LHCN-M2 (cell line): ENCODE results near the gene TPD52L2. TPM values are rescaled to one million over a fixed set of nuclear protein-coding genes. Genes with fewer than 3 reads are reported as not detected.

Experiments
- DNase-seq: peaks from one replicate; pipeline ENCODE4 v3.0.0-alpha.2; 2012; ENCODE audit warnings: low read depth
- total RNA-seq: library from RNA; depleted of rRNA; stranded (reverse); fragments of >200 nt; gene quantifications from 2 replicates; pipeline ENCODE4 v1.2.3, GENCODE V29; 2014; rRNA removed

Gene TPD52L2
- total RNA-seq, 1 experiment from 2014 or later: 118 TPM

DNA sequence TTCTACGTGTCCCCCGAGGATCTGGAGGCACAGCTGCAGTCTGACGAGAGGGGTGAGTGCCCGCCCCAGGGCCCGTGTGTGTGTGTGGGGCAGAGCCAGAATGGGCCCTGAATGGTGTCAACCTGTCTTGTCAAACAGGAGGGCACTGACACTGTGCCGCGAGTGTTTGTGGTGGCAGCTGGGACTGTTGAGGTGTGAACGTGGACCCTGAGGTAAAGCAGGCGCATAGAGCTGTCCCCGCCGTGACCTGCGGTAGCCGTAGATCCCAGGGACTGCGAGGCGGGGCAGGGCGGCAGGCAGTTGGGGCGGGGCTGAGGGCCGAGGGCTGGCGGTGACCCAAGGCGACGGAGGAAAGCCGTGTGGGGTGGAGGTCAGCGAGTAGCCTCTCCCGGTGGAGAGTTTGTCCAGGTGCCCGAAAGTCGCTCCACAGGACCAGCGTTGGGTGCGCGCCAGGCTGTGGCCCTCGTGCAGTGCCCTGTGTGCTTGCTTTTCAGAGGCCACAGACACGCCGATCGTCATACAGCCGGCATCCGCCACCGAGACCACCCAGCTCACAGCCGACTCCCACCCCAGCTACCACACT, 66.0 kb downstream of the TPD52L2 start:
- DNase-seq: no peak

DNA sequence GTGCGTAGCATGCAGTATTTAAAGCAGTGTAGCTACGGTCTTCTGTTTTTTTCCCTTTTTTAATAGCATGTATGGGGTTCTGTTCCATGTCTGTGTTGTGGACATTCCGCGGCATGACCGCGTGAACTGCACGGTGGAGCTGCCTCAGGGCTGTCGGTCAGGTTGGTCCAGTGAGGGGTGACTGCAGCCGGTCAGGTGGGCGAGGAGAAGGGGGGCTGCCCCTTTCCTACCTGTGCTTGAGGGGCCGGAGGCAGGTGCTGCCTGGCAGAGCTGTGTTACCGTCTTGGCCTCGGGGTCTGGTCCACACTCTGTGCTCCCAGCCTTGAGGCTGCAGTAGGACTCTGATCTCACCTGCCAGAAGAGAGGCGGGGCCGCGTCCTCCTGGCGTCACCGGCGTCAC, 66.7 kb downstream of the TPD52L2 start:
- no peak for DNase-seq

DNA sequence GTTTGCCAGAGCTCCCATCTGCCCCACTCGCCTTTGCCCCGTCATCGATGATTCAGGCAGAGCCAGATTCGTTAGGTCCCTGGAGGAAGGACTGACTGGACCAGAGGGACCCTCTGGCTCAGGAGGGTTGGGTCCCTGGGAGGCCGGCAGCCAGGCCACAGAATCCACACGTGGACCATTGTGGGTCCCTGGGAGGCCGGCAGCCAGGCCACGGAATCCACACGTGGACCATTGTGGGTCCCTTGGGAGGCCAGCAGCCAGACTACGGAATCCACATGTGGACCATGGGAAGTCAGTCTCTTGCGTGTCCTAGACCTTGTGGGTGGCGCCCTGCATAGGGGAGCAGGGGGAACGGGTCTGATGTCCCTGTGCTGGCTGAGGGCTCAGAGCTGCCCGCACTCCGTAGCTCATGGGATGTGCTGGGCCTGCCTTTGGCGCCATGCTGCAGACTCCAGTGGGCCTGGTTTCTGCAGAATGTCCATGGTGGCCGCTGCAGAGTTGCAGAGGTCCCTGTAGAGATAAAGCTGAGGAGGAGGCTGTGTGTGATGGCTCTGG, 67.6 kb downstream of the TPD52L2 start:
- DNase-seq: no peak

DNA sequence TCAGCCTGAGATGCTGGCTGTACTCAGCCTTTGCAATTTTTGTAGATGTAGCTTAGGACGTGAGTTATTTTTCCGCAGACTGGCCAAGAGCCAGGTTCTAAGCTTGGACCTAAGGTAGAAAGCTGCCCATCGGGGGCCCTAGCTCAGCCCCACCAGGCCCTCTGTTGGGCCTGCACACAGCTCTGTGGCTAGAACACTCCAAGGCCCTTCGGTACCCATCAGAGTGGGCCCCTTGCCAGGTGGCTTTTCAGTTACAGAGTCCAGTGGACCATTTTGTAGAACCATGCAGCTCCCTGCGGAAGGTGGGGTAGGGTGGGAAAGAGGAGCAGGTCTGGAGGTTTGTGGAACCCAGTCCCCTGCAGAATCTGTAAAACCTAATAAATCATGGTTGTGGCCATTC, 68.6 kb downstream of the TPD52L2 start:
- no peak for DNase-seq

DNA sequence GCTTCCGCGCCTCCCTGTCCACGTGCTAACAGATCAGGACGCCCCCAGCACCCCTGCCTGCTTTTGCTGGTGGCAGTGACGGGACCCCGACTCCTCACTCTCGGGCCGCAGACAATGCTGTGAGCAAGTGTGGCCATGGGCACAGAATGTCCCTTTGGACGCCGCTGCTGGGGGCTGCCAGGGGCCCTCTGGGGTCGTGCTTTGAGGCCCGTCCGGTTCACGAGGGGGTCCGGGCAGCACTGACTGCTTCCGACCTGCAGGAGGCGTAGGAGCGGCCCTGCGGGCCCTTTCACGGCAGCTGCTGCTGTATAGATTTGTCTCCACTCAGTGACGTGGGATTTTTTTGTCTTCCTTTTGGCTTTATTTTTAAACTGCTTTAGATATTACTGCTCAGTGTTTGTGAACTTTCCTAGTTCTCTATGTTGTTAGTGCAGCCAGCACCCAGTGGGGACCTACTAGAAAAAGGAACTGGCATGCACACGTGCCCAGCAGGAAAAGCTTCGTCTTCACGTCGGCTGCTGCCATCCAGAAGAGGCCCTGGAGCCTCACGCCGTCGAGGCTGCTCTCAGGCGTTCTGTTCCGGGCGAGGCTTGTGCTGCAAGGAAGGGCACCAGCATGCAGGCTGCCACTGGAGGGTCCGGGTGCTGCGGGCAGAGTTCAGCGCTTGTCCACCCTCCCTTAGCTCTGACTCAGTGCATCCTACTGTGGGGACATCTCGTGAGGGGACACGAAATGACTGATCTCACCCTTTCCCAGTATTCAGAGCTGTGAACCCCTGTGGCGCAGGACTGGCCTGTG, 69.4 kb downstream of the TPD52L2 start:
- DNase-seq: no peak

DNA sequence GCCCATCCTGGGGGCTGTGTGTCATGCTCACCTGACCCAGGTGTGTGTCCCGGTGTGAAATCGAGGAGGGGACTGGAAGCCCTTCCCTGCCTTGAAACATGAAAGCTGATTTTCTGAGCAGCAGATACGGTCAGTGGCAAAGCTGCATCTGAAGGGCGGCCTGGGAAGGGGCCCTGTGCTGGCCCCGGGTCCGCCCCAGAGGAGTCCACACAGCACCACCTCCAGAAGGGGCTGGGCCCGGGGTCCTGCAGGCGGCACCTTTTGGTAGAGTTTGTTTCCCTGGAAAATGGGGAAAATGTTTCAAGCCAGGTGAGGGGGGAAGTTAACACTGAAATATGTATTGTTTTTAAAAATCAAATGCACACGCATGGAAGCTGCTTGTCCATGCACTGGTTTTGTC, 70.4 kb downstream of the TPD52L2 start:
- no peak for DNase-seq

DNA sequence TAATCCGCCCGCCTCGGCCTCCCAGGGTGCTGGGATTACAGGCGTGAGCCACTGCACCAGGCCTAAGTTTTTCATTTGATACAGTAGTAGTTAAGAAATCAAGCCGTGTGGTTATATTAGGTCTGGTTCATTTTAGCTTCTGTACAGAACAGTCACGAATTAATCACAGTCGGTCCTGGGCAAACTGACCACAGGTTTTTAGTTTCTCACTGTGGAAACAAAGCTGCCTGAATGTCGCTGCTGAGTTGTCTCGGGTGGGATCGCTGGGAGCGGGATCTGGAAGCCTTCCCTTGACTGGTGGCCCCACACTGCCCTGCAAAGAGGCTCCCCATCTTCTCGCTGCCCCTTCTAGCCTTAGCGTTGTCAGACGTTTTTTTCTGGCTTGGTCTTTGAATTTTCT, 72.5 kb downstream of the TPD52L2 start:
- no peak for DNase-seq

DNA sequence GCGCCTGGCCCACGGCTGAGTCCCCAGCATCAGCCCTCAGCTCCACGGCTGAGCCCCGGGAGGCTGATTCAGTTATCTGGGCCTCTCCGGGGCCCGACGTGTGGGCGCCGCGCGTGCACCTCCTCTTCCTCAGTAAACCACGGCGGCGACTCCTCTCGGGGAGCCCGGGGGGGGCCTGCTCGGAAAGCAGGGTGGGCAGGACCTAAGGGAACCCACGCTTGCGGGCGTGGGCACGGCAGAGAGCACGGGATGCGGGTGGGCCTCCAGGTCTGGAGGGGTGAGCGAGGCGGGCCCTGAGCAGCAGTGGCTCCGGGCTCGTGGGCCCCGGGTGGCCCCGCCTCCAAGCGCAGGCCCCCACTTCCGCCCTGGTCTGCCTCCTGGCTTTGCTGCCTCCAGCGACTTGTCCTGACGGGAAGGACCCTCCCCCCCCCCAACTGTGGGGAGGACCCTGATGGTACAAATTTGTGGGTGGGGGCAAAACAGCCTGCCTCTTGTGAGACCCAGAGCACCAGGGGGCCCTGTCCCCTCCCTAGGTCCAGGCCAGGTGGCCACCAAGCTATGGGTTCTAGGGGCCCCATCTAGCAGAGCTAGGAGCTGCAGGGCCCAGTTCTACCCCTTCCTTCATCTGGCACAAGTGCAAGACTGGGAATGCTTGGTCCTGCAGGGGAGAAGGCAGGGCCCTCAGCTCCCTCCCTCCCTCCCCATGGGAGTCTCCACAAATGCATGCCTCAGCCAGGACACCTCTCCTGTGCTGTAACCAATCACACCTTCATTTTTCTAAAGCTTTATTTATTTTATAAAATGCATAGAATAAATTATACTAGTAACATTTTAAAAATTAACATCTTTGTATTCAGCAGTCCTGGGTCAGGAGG, 74.2 kb downstream of the TPD52L2 start:
- no peak for DNase-seq

DNA sequence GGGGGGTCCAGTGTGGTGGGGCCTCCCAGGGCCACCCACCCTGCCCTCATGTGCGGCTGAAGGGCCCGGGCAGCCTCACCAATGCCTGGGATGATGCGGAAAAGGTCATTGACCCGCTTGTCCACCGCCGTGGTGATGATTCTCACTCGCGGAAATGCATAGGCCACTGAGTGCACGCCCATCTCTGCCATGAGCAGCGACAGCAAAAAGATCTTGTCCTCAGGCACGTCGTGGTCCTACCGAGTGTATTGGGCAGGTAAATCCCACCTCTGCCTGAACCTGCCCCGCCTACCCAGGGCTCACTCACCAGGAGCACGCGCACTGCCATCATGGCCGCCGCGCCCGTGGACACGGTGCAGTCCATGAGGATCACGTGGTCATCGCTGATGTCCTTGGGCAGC, 75.0 kb downstream of the TPD52L2 start:
- no peak for DNase-seq

DNA sequence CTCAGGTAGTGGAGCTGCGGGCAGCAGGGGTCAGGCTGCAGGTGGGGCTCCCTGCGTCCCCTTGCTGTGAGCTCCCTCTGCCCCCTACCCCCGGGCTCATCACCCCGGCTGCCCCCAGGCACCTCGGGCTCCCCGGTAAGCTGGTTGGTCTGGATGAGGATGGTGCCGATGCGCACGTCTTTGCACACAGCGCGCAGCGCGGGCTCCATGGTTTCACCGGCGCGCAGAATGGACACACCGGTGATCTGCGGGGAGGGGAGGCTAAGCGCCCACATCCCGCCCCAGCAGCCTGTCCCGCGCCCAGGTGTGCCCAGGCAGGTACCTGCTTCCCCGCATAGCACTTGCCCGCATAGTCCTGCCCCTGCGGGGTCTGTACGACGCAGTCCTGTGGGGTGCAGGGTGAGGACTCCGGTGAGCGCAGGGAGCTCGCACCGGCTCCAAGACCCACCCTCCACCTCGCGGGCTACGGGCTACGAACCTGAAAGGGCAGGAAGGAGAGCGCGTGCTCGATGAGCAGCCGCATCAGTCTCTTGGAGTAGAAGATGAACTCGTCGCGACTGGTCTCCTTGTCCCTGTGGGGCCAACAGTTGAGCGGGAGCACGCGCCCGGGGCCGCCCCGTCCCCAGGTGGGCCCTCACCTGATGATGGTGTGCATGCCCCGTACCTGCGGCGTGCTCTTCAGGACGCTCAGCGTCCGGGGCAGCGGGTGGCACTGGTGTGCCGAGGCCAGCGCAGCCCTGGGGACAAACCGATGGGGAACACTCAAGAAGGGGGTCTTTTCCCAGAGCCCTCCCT, 75.6 kb downstream of the TPD52L2 start:
- DNase-seq: no peak

Other genes with a start within 250 kb of the TPD52L2 start
- 12.7 and 14.9 TPM in 2 replicates for gene GMEB2, start 238.2 kb upstream of the TPD52L2 start, total RNA-seq
- gene STMN3, start 211.8 kb upstream of the TPD52L2 start, total RNA-seq: 39.3 and 49.8 TPM in 2 replicates
- gene RTEL1, start 207.0 kb upstream of the TPD52L2 start, total RNA-seq: 21.9 and 31.2 TPM in 2 replicates
- 6.2 and 6.7 TPM in 2 replicates for gene TNFRSF6B, start 168.6 kb upstream of the TPD52L2 start, total RNA-seq
- 49.4 and 54.8 TPM in 2 replicates for gene ARFRP1, start 157.3 kb upstream of the TPD52L2 start, total RNA-seq
- 31.5 and 40.1 TPM in 2 replicates for gene ZGPAT, start 157.2 kb upstream of the TPD52L2 start, total RNA-seq
- 16.2 and 19.1 TPM in 2 replicates for gene LIME1, start 128.6 kb upstream of the TPD52L2 start, total RNA-seq
- 150 and 157 TPM in 2 replicates for gene SLC2A4RG, start 125.5 kb upstream of the TPD52L2 start, total RNA-seq
- gene ZBTB46, start 34.0 kb upstream of the TPD52L2 start, total RNA-seq: 7.6 and 9.1 TPM in 2 replicates
- gene ABHD16B, start 3.8 kb upstream of the TPD52L2 start, total RNA-seq: not detected in 2 replicates
- gene DNAJC5, start 29.9 kb downstream of the TPD52L2 start, total RNA-seq: 63.2 and 64.1 TPM in 2 replicates
- 17.4 and 22.8 TPM in 2 replicates for gene UCKL1, start 91.1 kb downstream of the TPD52L2 start, total RNA-seq
- gene ZNF512B, start 104.7 kb downstream of the TPD52L2 start, total RNA-seq: 10.7 and 13.2 TPM in 2 replicates
- gene SAMD10, start 114.4 kb downstream of the TPD52L2 start, total RNA-seq: 1.2 and 3.1 TPM in 2 replicates
- 50.1 and 60.4 TPM in 2 replicates for gene PRPF6, start 115.9 kb downstream of the TPD52L2 start, total RNA-seq
- 0.17 and 0.19 TPM in 2 replicates for gene C20orf204, start 170.9 kb downstream of the TPD52L2 start, total RNA-seq
- not detected in 2 replicates for gene SOX18, start 184.4 kb downstream of the TPD52L2 start, total RNA-seq
- gene TCEA2, start 197.9 kb downstream of the TPD52L2 start, total RNA-seq: 30.7 and 41.1 TPM in 2 replicates
- gene RGS19, start 214.2 kb downstream of the TPD52L2 start, total RNA-seq: 26.9 and 34.5 TPM in 2 replicates
- gene OPRL1, start 214.8 kb downstream of the TPD52L2 start, total RNA-seq: 0.92 and 1.2 TPM in 2 replicates
- gene LKAAEAR1, start 219.1 kb downstream of the TPD52L2 start, total RNA-seq: 0.40 and 1.7 TPM in 2 replicates
- not detected in 2 replicates for gene NPBWR2, start 242.3 kb downstream of the TPD52L2 start, total RNA-seq